A549 (cell line): ENCODE measurements around the gene OR4K2.

Experiments
- BHLHE40 ChIP-seq: IDR thresholded peaks from 2 replicates; pipeline ENCODE4 v1.6.1; 2012; ENCODE audit warnings: low read depth, low read length, inconsistent platforms
- CHD4 ChIP-seq: fragments of 200-600 bp; sonication (generic); IDR thresholded peaks from 2 replicates; pipeline ENCODE4 v1.6.1; 2016; ENCODE audit warnings: antibody characterized with exemption, mild to moderate bottlenecking, borderline replicate concordance
- CTCF ChIP-seq: fragments of >200 bp; sonication (Bioruptor Twin); formaldehyde crosslinking; IDR thresholded peaks from 3 replicates; pipeline ENCODE4 v1.5.1; 2016
- EP300 ChIP-seq, 2 experiments: fragments of >200 bp; sonication (Bioruptor Twin); formaldehyde crosslinking; IDR thresholded peaks; 2 replicates in 1 of 2; 3 replicates in 1 of 2; pipeline ENCODE4 v1.6.1; 2016 to 2017
- KDM5A ChIP-seq: fragments of 200-600 bp; sonication (generic); IDR thresholded peaks from 2 replicates; pipeline ENCODE4 v1.6.1; 2016; ENCODE audit warnings: antibody characterized with exemption, mild to moderate bottlenecking
- POLR2A ChIP-seq: IDR thresholded peaks from 2 replicates; pipeline ENCODE4 v1.6.1; 2012; ENCODE audit warnings: mild to moderate bottlenecking, low read length

- TF ChIP-seq CTCF (no peak), POLR2A (no peak), EP300 (IDR thresholded peaks at IDR 0.05) (no peak), KDM5A (no peak), BHLHE40 (no peak), CHD4 (no peak)
Observed at GRCh38 chr14:19900999-19901398, 26.1 kb downstream of the OR4K2 start.
